ENCODE measurements around the gene HIPK2. TPM values are rescaled to one million over a fixed set of nuclear protein-coding genes. Genes with fewer than 3 reads are reported as not detected.

Gene HIPK2
- total RNA-seq, 2 experiments from 2014 or later, result 6.2 to 7.9 TPM

DNA sequence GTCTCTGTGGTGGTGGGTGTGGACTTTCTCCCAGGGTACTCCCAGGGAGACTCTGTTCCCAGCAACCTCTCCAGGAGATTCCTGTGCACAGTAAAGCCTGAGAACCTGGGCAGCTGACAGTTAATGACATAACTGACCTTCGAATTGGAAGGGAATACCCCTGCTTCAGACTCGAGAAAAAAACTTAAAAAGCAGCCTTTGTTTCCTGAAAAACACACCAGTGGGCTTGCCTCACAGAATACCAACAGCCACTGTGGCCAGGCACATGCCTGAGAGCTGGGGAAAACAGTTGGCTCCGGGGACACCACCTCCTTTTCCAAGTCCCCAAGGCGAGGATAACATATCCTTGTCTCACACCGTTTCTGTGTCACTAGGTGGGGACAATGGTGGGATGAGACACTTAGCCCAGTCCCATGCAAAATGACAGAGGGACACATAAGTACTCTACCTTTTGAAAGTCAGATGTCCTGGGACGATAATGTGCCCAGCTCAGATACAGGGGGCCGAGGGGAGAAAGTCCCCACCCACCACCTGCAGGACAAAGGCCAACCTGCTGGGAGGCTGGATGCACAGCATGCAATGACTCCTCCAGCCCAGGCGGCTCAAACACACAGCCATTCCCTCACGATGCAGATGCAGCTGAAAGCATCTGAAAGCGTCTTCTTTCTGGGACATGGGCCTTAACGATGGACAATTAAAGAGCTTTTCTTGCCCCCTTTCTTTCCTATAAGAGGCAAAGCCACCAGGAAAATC, 65.6 kb downstream of the HIPK2 start:
- H3K79me2 ChIP-seq (ENCODE audit: insufficient read depth, low read depth, low read length), result no peaks in the 10 kb centered on the region
- POLR2A ChIA-PET, result no interaction called here
- no peak overlapping the region for H3K4me2 ChIP-seq (ENCODE audit: low read length)
- CTCF ChIA-PET (ENCODE audit: unreplicated experiment), result no interaction called here
- TF ChIP-seq, protein P1, sequence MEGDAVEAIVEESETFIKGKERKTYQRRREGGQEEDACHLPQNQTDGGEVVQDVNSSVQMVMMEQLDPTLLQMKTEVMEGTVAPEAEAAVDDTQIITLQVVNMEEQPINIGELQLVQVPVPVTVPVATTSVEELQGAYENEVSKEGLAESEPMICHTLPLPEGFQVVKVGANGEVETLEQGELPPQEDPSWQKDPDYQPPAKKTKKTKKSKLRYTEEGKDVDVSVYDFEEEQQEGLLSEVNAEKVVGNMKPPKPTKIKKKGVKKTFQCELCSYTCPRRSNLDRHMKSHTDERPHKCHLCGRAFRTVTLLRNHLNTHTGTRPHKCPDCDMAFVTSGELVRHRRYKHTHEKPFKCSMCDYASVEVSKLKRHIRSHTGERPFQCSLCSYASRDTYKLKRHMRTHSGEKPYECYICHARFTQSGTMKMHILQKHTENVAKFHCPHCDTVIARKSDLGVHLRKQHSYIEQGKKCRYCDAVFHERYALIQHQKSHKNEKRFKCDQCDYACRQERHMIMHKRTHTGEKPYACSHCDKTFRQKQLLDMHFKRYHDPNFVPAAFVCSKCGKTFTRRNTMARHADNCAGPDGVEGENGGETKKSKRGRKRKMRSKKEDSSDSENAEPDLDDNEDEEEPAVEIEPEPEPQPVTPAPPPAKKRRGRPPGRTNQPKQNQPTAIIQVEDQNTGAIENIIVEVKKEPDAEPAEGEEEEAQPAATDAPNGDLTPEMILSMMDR (conservative IDR thresholded peaks at IDR 0.05; ENCODE audit: low read length), result no peak
- TF ChIP-seq EZH2phosphoT487 (IDR thresholded peaks at IDR 0.05; ENCODE audit: borderline replicate concordance, low read depth, low read length), result no peak
- no TSS peak for BruUV-seq (replicated peaks)
- H4K20me1 ChIP-seq (ENCODE audit: insufficient read depth, low read length), result no peaks in the 10 kb centered on the region
- no peak overlapping the region for H3K27ac ChIP-seq (ENCODE audit: low read depth, low read length, poor library complexity, severe bottlenecking)
- no peak overlapping the region for H2AFZ ChIP-seq (ENCODE audit: low read length)
- intact Hi-C loops (cut with micrococcal nuclease; ENCODE audit: unreplicated experiment), result no loop called here
- H3K9me2 ChIP-seq (ENCODE audit: insufficient read depth, low read length), result no peaks in the 10 kb centered on the region
- no peaks in the 10 kb centered on the region for H3K36me3 ChIP-seq (ENCODE audit: insufficient read depth, low read length)
- no peak for DNase-seq (ENCODE audit: low spot score)
- peaks cover 11% of the 10 kb centered on the region for H3K4me1 ChIP-seq (ENCODE audit: insufficient read depth, low read length, poor library complexity, severe bottlenecking)
- no peak overlapping the region for H3K4me3 ChIP-seq (ENCODE audit: low read depth, low read length, poor library complexity, severe bottlenecking)
- H3K9me3 ChIP-seq (ENCODE audit: low read length), result no peaks in the 10 kb centered on the region

DNA sequence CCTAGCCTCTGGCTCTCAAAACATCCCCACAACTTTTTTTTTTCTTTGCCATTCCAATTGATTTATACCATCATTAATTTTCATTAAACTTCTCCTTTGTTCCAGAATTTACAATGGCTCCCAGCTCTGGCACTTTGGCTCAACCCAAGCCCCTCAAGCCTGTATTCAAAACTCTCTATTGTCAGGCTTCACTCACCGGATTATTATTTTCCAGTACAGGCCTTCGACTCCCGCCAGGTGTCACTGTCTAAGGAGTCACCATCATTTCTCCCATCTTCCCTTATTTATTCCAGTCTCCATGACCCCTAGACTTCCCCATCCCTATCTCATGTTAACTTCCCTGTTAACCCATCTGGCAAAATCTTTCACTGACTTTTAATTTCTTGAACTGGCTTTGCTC, 67.8 kb downstream of the HIPK2 start:
- ChIA-PET CTCF (ENCODE audit: unreplicated experiment) (no interaction called here), POLR2A (no interaction called here)
- no peak overlapping the region for H2AFZ ChIP-seq (ENCODE audit: low read length)
- no peak for TF ChIP-seq EZH2phosphoT487 (IDR thresholded peaks at IDR 0.05; ENCODE audit: borderline replicate concordance, low read depth, low read length)
- TF ChIP-seq, protein P1 (conservative IDR thresholded peaks at IDR 0.05; ENCODE audit: low read length), result no peak
- no peaks in the 10 kb centered on the region for H3K79me2 ChIP-seq (ENCODE audit: insufficient read depth, low read depth, low read length)
- H3K4me2 ChIP-seq (ENCODE audit: low read length), result no peak overlapping the region
- H4K20me1 ChIP-seq (ENCODE audit: insufficient read depth, low read length), result no peaks in the 10 kb centered on the region
- H3K9me3 ChIP-seq (ENCODE audit: low read length), result no peaks in the 10 kb centered on the region
- peaks cover 11% of the 10 kb centered on the region for H3K4me1 ChIP-seq (ENCODE audit: insufficient read depth, low read length, poor library complexity, severe bottlenecking)
- BruUV-seq (replicated peaks), result no TSS peak
- H3K27ac ChIP-seq (ENCODE audit: low read depth, low read length, poor library complexity, severe bottlenecking), result no peak overlapping the region
- no peak overlapping the region for H3K4me3 ChIP-seq (ENCODE audit: low read depth, low read length, poor library complexity, severe bottlenecking)
- DNase-seq (ENCODE audit: low spot score), result no peak
- no peaks in the 10 kb centered on the region for H3K36me3 ChIP-seq (ENCODE audit: insufficient read depth, low read length)
- H3K9me2 ChIP-seq (ENCODE audit: insufficient read depth, low read length), result no peaks in the 10 kb centered on the region
- intact Hi-C loops (cut with micrococcal nuclease; ENCODE audit: unreplicated experiment), result no loop called here

DNA sequence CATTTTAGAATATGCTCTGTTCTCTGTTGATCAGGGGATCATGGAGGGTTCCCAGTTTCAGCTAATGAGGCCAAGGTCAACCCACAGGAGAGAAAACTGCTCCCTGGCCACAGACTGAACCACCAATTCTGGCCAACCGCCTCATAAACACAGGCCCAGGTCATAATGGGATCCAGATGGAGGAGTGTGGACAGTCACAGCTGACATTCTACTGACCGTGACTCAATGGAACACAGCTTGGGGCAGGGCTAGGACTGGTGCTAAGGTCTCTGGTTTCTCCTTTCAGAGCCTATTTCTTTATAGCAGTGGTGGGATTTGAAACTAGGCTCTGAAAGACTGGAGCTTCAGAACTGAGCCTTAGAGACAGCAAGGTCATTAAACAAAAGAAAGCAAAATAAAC, 68.3 kb downstream of the HIPK2 start:
- CTCF ChIA-PET (ENCODE audit: unreplicated experiment), result no interaction called here
- no peak overlapping the region for H3K27ac ChIP-seq (ENCODE audit: low read depth, low read length, poor library complexity, severe bottlenecking)
- no peaks in the 10 kb centered on the region for H3K9me2 ChIP-seq (ENCODE audit: insufficient read depth, low read length)
- no peak for DNase-seq (ENCODE audit: low spot score)
- no peak for TF ChIP-seq EZH2phosphoT487 (IDR thresholded peaks at IDR 0.05; ENCODE audit: borderline replicate concordance, low read depth, low read length)
- TF ChIP-seq, protein P1 (conservative IDR thresholded peaks at IDR 0.05; ENCODE audit: low read length), result no peak
- no peak overlapping the region for H2AFZ ChIP-seq (ENCODE audit: low read length)
- BruUV-seq (replicated peaks), result no TSS peak
- POLR2A ChIA-PET, result no interaction called here
- no peak overlapping the region for H3K4me3 ChIP-seq (ENCODE audit: low read depth, low read length, poor library complexity, severe bottlenecking)
- H3K9me3 ChIP-seq (ENCODE audit: low read length), result no peaks in the 10 kb centered on the region
- peaks cover 11% of the 10 kb centered on the region for H3K4me1 ChIP-seq (ENCODE audit: insufficient read depth, low read length, poor library complexity, severe bottlenecking)
- intact Hi-C loops (cut with micrococcal nuclease; ENCODE audit: unreplicated experiment), result no loop called here
- no peaks in the 10 kb centered on the region for H3K36me3 ChIP-seq (ENCODE audit: insufficient read depth, low read length)
- no peak overlapping the region for H3K4me2 ChIP-seq (ENCODE audit: low read length)
- no peaks in the 10 kb centered on the region for H3K79me2 ChIP-seq (ENCODE audit: insufficient read depth, low read depth, low read length)
- no peaks in the 10 kb centered on the region for H4K20me1 ChIP-seq (ENCODE audit: insufficient read depth, low read length)
